Astrocyte (in vitro differentiated cells and primary cell): ENCODE measurements around the gene PTGR3.

ENCODE experiments used
- EZH2 ChIP-seq: IDR thresholded peaks from 2 replicates; pipeline ENCODE4 v1.6.1; 2012; ENCODE audit warnings: mild to moderate bottlenecking, low read length, inconsistent platforms; ENCODE audit not compliant: insufficient read depth
- TF ChIP-seq, protein P1 (sequence below): IDR thresholded peaks from 2 replicates; pipeline ENCODE4 v1.5.1; 2011; ENCODE audit warnings: low read depth, mild to moderate bottlenecking, inconsistent platforms, low read length, moderate library complexity; ENCODE audit not compliant: insufficient read depth

DNA sequence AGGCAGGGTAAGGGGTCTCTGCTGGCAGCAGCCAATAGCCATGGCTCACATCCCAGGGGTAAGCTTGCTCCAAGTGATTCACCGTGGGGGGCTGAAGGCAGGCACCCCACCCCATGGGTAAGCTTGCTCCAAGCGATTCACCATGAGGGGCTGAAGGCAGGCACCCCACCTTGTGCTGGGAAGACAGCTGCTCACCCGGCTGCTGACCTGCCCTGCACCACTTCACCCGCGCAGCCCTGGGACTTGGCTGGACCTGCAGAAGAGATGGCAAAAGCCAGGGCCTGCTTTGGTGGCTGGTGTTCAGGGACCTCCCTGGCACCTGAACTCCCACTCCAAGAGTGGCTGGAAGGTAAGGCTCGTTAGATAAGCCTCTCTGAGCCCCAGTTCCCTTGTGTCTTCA is 19.2 kb downstream of the PTGR3 start:
- TF ChIP-seq EZH2: no peak
- TF ChIP-seq, protein P1, sequence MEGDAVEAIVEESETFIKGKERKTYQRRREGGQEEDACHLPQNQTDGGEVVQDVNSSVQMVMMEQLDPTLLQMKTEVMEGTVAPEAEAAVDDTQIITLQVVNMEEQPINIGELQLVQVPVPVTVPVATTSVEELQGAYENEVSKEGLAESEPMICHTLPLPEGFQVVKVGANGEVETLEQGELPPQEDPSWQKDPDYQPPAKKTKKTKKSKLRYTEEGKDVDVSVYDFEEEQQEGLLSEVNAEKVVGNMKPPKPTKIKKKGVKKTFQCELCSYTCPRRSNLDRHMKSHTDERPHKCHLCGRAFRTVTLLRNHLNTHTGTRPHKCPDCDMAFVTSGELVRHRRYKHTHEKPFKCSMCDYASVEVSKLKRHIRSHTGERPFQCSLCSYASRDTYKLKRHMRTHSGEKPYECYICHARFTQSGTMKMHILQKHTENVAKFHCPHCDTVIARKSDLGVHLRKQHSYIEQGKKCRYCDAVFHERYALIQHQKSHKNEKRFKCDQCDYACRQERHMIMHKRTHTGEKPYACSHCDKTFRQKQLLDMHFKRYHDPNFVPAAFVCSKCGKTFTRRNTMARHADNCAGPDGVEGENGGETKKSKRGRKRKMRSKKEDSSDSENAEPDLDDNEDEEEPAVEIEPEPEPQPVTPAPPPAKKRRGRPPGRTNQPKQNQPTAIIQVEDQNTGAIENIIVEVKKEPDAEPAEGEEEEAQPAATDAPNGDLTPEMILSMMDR: no peak
